Neuronal stem cell (in vitro differentiated cells): Measurements from ENCODE around the gene MAPK13.
A peak's percentile ranks its signal among the peaks of the same experiment; 100 is the strongest.

ENCODE experiments used
- DNase-seq: peaks from one replicate; pipeline ENCODE4 v3.0.0-alpha.2; 2013; ENCODE audit warnings: low spot score
- H2AFZ ChIP-seq: one replicate; pipeline ENCODE4 v1.6.1; 2013; ENCODE audit warnings: mild to moderate bottlenecking, low read length, inconsistent platforms
- H2AK5ac ChIP-seq: 2 replicates; pipeline ENCODE4 v1.6.1; 2013; ENCODE audit warnings: low read depth, mild to moderate bottlenecking, inconsistent platforms, low read length, moderate library complexity, mixed read lengths
- H2BK120ac ChIP-seq: 2 replicates; pipeline ENCODE4 v1.6.1; 2013; ENCODE audit warnings: low read depth, mild to moderate bottlenecking, inconsistent platforms, low read length, moderate library complexity, mixed read lengths
- H2BK12ac ChIP-seq: one replicate; pipeline ENCODE4 v1.6.1; 2013; ENCODE audit warnings: low read length, inconsistent platforms
- H2BK15ac ChIP-seq: 2 replicates; pipeline ENCODE4 v1.6.1; 2013; ENCODE audit warnings: mild to moderate bottlenecking, low read length, inconsistent platforms, mixed read lengths
- H2BK5ac ChIP-seq: one replicate; pipeline ENCODE4 v1.6.1; 2013; ENCODE audit warnings: inconsistent platforms, mild to moderate bottlenecking, low read length, moderate library complexity
- H3K14ac ChIP-seq: one replicate; pipeline ENCODE4 v1.6.1; 2013; ENCODE audit warnings: low read length, inconsistent platforms
- H3K18ac ChIP-seq: 2 replicates; pipeline ENCODE4 v1.6.1; 2013; ENCODE audit warnings: low read length, inconsistent platforms
- H3K23ac ChIP-seq: 2 replicates; pipeline ENCODE4 v1.6.1; 2013; ENCODE audit warnings: low read depth, mild to moderate bottlenecking, mixed read lengths, low read length, inconsistent platforms; ENCODE audit not compliant: poor library complexity
- H3K27ac ChIP-seq: replicated peaks from 3 replicates; pipeline ENCODE4 v1.5.1; 2013; ENCODE audit warnings: low read length, inconsistent platforms
- H3K27me3 ChIP-seq, 3 experiments: 2 replicates each; pipeline ENCODE4 v1.6.1; 2013; ENCODE audit warnings: low read length in 3 of 3, mild to moderate bottlenecking in 2 of 3, inconsistent platforms in 1 of 3, low read depth in 1 of 3, mixed read lengths in 1 of 3, moderate library complexity in 1 of 3; ENCODE audit not compliant: control insufficient read depth in 3 of 3, insufficient read depth in 3 of 3
- H3K36me3 ChIP-seq, 2 donors: replicated peaks in 1 of 2; 2 replicates each; pipeline ENCODE4 v1.6.1; 2013; ENCODE audit warnings: low read length in 2 of 2; ENCODE audit not compliant: control insufficient read depth in 2 of 2, insufficient read depth in 2 of 2
- H3K4ac ChIP-seq: 2 replicates; pipeline ENCODE4 v1.6.1; 2013; ENCODE audit warnings: inconsistent platforms, mild to moderate bottlenecking, low read length, moderate library complexity
- H3K4me1 ChIP-seq, 2 donors: 1 replicate in 1 of 2; 2 replicates in 1 of 2; pipeline ENCODE4 v1.6.1; 2013; ENCODE audit warnings: low read length in 2 of 2, low read depth in 1 of 2; ENCODE audit not compliant: control insufficient read depth in 2 of 2, insufficient read depth in 1 of 2
- H3K4me2 ChIP-seq: one replicate; pipeline ENCODE4 v1.6.1; 2013; ENCODE audit warnings: mild to moderate bottlenecking, low read length, inconsistent platforms; ENCODE audit not compliant: insufficient read depth, poor library complexity, severe bottlenecking
- H3K4me3 ChIP-seq, 2 donors: 2 replicates each; pipeline ENCODE4 v1.5.1; 2013; ENCODE audit warnings: low read length in 2 of 2, mild to moderate bottlenecking in 2 of 2, inconsistent platforms in 1 of 2, moderate library complexity in 1 of 2
- H3K79me1 ChIP-seq: one replicate; pipeline ENCODE4 v1.6.1; 2013; ENCODE audit warnings: low read depth, mild to moderate bottlenecking, inconsistent platforms, low read length, moderate library complexity
- H3K9ac ChIP-seq: one replicate; pipeline ENCODE4 v1.6.1; 2013; ENCODE audit warnings: mild to moderate bottlenecking, low read depth, low read length, inconsistent platforms; ENCODE audit not compliant: poor library complexity
- H3K9me3 ChIP-seq, 2 donors: replicated peaks in 1 of 2; 2 replicates each; pipeline versions ENCODE3 to v1.6.1; 2013; ENCODE audit warnings: low read length in 2 of 2, mild to moderate bottlenecking in 2 of 2, inconsistent platforms in 1 of 2, low read depth in 1 of 2, mixed read lengths in 1 of 2, moderate library complexity in 1 of 2; ENCODE audit not compliant: control insufficient read depth in 2 of 2, insufficient read depth in 1 of 2
- H4K8ac ChIP-seq: one replicate; pipeline ENCODE4 v1.6.1; 2013; ENCODE audit warnings: low read depth, mild to moderate bottlenecking, inconsistent platforms, low read length, moderate library complexity
- H4K91ac ChIP-seq: one replicate; pipeline ENCODE4 v1.6.1; 2013; ENCODE audit warnings: low read length, low read depth, mild to moderate bottlenecking, inconsistent platforms; ENCODE audit not compliant: poor library complexity
- WGBS, 2 donors: extraction: QIAGEN DNeasy Blood & Tissue Kit; methylation state at CpG; one replicate each; pipeline ENCODE4 v1.1.7; 2013; ENCODE audit warnings: missing lambda C conversion rate in 2 of 2, mixed read lengths in 1 of 2; ENCODE audit not compliant: insufficient read length in 2 of 2, insufficient replicate concordance in 1 of 2; ENCODE audit errors: extremely low coverage in 2 of 2; 5-methylcytosine and 5-hydroxymethylcytosine counted together

MAPK13 gene

DNA sequence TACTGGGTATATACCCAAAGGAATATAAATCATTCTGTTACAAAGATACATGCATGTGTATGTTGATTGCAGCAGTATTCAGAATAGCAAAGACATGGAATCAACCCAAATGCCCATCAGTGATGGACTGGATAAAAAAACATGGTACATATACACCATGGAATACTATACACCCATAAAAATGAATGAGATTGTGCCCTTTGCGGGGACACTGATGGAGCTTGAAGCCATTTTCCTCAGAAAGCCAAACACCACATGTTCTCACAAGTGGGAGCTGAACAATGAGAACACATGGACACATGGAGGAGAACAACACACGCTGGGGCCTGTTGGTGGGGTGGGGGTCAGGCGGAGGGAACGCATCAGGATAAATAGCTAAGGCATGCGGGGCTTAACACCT is 41.3 kb upstream of the MAPK13 start:
- H2BK5ac ChIP-seq: no peak overlapping the region
- no peak overlapping the region for H2BK12ac ChIP-seq
- no peak overlapping the region for H3K4me2 ChIP-seq
- no peak overlapping the region for H3K18ac ChIP-seq
- no peak overlapping the region for H3K27ac ChIP-seq
- DNase-seq: no peak
- H3K9me3 ChIP-seq: peaks cover 0 to 10% of the 10 kb centered on the region in 2 donors
- H2AFZ ChIP-seq: no peak overlapping the region
- no peak overlapping the region for H3K9ac ChIP-seq
- H3K27me3 ChIP-seq: no peaks in the 10 kb centered on the region
- H3K14ac ChIP-seq: no peak overlapping the region
- no peak overlapping the region for H3K23ac ChIP-seq
- H3K4me1 ChIP-seq: no peaks in the 10 kb centered on the region
- H4K8ac ChIP-seq: no peak overlapping the region
- H3K4ac ChIP-seq: no peak overlapping the region
- H2BK120ac ChIP-seq: no peak overlapping the region
- no peak overlapping the region for H3K4me3 ChIP-seq
- H4K91ac ChIP-seq: no peak overlapping the region
- H3K79me1 ChIP-seq: no peaks in the 10 kb centered on the region
- no peak overlapping the region for H2BK15ac ChIP-seq
- peaks cover 6 to 25% of the 10 kb centered on the region in 2 donors for H3K36me3 ChIP-seq
- no CpG with 5 or more reads among the region's 5 CpGs for WGBS, 2 donors
- H2AK5ac ChIP-seq: no peak overlapping the region

DNA sequence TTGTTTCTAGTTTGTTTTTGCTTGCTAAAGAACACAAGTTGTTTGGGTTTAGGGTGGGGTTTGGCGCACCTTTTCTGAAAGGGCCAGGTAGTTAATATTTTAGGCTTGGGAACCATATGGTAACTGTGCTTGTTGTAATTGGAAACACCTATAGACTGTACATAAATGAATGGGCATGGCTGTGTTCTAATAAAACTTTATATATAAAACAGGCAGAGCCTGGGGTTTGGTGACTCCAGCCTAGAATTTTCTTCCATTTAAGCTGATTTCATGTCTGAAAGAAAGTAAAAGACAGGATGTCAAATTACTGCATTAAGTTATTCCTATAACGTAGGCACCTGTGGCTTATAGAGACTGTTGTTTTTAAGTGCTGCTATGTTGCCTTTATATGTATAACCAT is 36.1 kb upstream of the MAPK13 start:
- H3K4ac ChIP-seq: no peak overlapping the region
- H2AFZ ChIP-seq: no peak overlapping the region
- no peak overlapping the region for H2BK120ac ChIP-seq
- H2BK12ac ChIP-seq: no peak overlapping the region
- H3K23ac ChIP-seq: no peak overlapping the region
- no peak overlapping the region for H3K9ac ChIP-seq
- H3K4me2 ChIP-seq: no peak overlapping the region
- no peak overlapping the region for H2BK5ac ChIP-seq
- H3K27me3 ChIP-seq: no peaks in the 10 kb centered on the region
- H3K9me3 ChIP-seq: no peaks in the 10 kb centered on the region
- no peak overlapping the region for H3K18ac ChIP-seq
- peaks cover 4 to 19% of the 10 kb centered on the region in 2 donors for H3K36me3 ChIP-seq
- H4K91ac ChIP-seq: no peak overlapping the region
- H3K79me1 ChIP-seq: no peaks in the 10 kb centered on the region
- DNase-seq: no peak
- no CpG with 5 or more reads among the region's 2 CpGs for WGBS, 2 donors
- no peak overlapping the region for H3K4me3 ChIP-seq
- no peaks in the 10 kb centered on the region for H3K4me1 ChIP-seq
- no peak overlapping the region for H3K14ac ChIP-seq
- H2BK15ac ChIP-seq: no peak overlapping the region
- no peak overlapping the region for H3K27ac ChIP-seq
- H2AK5ac ChIP-seq: no peak overlapping the region
- no peak overlapping the region for H4K8ac ChIP-seq

DNA sequence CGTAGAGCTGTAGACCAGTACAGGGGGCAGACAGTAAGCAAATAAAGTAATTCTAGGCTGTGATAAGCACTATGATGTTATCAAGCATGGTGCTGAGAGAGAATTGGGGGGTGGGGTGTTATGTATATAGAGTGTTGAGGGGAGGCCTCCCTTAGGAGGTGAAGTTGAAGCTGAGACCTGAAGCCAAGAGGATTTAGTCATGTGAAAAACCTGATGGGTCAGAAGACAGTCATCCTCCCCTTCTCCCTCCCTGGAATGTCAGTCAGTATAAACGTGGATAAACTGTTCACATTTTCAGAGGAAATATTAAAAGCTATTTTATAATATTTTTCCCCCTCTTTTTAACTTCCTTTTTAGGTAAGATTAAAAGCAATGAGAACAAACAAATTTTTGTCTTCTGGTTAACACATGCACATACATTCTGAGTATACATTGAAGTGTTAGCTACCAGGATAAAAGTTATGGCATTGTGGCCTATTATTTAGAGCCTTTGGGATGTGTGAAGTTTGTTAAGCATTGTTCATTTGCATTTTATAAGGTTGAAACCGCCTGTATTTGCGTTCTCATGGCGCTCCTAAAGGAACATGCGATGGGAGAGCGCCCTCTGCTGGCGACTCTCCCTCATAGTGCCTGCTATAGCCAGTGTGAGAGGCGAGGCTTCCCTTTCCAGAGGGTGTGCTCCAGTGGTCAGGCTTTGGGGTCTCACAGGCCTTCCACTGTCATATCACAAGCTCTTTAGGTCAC is 35.4 kb upstream of the MAPK13 start:
- no peak overlapping the region for H2AK5ac ChIP-seq
- H2BK5ac ChIP-seq: no peak overlapping the region
- H2BK15ac ChIP-seq: no peak overlapping the region
- H3K4me1 ChIP-seq: no peaks in the 10 kb centered on the region
- H3K9ac ChIP-seq: no peak overlapping the region
- no peak overlapping the region for H3K18ac ChIP-seq
- H3K23ac ChIP-seq: no peak overlapping the region
- no peak overlapping the region for H2BK12ac ChIP-seq
- no peak overlapping the region for H4K8ac ChIP-seq
- WGBS, 2 donors: no CpG with 5 or more reads among the region's 9 CpGs
- no peaks in the 10 kb centered on the region for H3K79me1 ChIP-seq
- H3K4me3 ChIP-seq: no peak overlapping the region
- peak; percentile 77 for DNase-seq
- no peak overlapping the region for H3K4me2 ChIP-seq
- no peak overlapping the region for H2BK120ac ChIP-seq
- no peak overlapping the region for H4K91ac ChIP-seq
- H3K36me3 ChIP-seq: peaks cover 4 to 19% of the 10 kb centered on the region in 2 donors
- H3K9me3 ChIP-seq: no peaks in the 10 kb centered on the region
- H3K4ac ChIP-seq: no peak overlapping the region
- H3K27me3 ChIP-seq: no peaks in the 10 kb centered on the region
- no peak overlapping the region for H2AFZ ChIP-seq
- no peak overlapping the region for H3K14ac ChIP-seq
- H3K27ac ChIP-seq: no peak overlapping the region

DNA sequence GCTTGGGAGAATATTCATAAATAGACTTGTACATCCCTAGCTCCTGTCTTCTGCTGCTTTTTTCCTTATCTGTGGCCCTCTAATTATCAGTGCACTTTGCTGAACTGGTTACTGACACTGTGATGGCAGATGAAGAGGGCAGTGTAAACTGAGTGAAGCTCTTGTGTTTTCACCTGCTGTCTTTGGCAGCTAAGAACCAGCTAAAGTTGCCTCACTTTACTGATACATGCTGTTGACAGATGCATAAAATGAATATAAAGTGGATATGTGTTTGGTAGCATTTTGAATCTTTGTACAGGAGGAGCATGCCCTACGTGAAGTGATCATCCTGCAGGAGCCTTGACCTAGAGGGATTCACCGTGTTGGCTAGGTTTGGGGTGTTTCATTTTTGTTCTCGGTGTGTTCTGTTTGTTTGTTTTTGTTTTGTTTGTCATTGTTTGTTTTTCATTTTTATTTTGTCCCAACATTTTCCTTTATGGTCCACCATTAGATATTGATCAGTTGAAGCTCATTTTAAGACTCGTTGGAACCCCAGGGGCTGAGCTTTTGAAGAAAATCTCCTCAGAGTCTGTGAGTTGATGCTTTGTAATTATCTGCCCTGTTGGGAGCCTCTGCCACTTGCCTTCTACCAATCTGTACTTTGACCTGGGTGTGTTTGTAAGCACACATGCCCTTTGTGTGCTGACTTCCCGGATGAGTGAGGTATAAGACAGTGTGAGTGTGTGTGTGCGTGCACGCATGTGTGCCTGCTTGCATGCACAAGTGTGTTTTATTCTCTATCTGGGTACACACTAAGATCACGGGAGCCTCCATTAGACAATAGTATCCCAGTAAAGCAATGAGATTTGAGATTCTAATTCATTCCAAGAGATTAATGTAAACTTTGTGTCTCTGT is 34.6 kb upstream of the MAPK13 start:
- H3K23ac ChIP-seq: no peak overlapping the region
- H3K18ac ChIP-seq: no peak overlapping the region
- H2BK15ac ChIP-seq: no peak overlapping the region
- H3K9ac ChIP-seq: no peak overlapping the region
- no CpG with 5 or more reads among the region's 8 CpGs for WGBS, 2 donors
- H3K4me1 ChIP-seq: no peaks in the 10 kb centered on the region
- H2AK5ac ChIP-seq: no peak overlapping the region
- H2BK12ac ChIP-seq: no peak overlapping the region
- H3K14ac ChIP-seq: no peak overlapping the region
- H3K4ac ChIP-seq: no peak overlapping the region
- DNase-seq: no peak
- no peak overlapping the region for H4K8ac ChIP-seq
- no peak overlapping the region for H3K4me3 ChIP-seq
- no peaks in the 10 kb centered on the region for H3K9me3 ChIP-seq
- H3K79me1 ChIP-seq: no peaks in the 10 kb centered on the region
- no peaks in the 10 kb centered on the region for H3K27me3 ChIP-seq
- peaks cover 4 to 19% of the 10 kb centered on the region in 2 donors for H3K36me3 ChIP-seq
- H2BK120ac ChIP-seq: no peak overlapping the region
- H2BK5ac ChIP-seq: no peak overlapping the region
- no peak overlapping the region for H4K91ac ChIP-seq
- H2AFZ ChIP-seq: no peak overlapping the region
- H3K4me2 ChIP-seq: no peak overlapping the region
- no peak overlapping the region for H3K27ac ChIP-seq
